Activated CD4-positive, alpha-beta T cell treated with anti-CD3 and anti-CD28 coated beads, Interleukin-2, amount 10 ng/mL, durations not matched to agents 7 days and 5 days (primary cell): ENCODE data around the gene PRKCZ. TPM values are rescaled to one million over a fixed set of nuclear protein-coding genes. Genes with fewer than 3 reads are reported as not detected.

Experiments used
- CTCF ChIA-PET: fragments of 350-600 bp; sonication (Branson Sonifier 250); formaldehyde crosslinking; loops from one replicate; lab custom pipeline; 2021; ENCODE audit warnings: antibody characterized with exemption; lab: Charles Lee
- POLR2A ChIA-PET: fragments of 350-600 bp; sonication (Branson Sonifier 250); formaldehyde crosslinking; loops from one replicate; lab custom pipeline; 2021; ENCODE audit warnings: antibody characterized with exemption; lab: Charles Lee
- DNase-seq: peaks from one replicate; pipeline ENCODE4 v3.0.0-alpha.2; 2020
- H3K27ac Mint-ChIP-seq: one replicate; pipeline ENCODE4 v1.8.0; 2021; ENCODE audit warnings: mild to moderate bottlenecking, moderate library complexity, mixed read lengths
- H3K27me3 Mint-ChIP-seq: one replicate; pipeline ENCODE4 v1.8.0; 2021; ENCODE audit warnings: mixed read lengths
- H3K36me3 Mint-ChIP-seq: one replicate; pipeline ENCODE4 v1.8.0; 2021; ENCODE audit warnings: low read depth, mixed read lengths
- H3K4me1 Mint-ChIP-seq: one replicate; pipeline ENCODE4 v1.8.0; 2021; ENCODE audit warnings: mixed read lengths
- H3K4me3 Mint-ChIP-seq: one replicate; pipeline ENCODE4 v1.8.0; 2021; ENCODE audit warnings: mild to moderate bottlenecking, moderate library complexity, mixed read lengths
- H3K9me3 Mint-ChIP-seq: one replicate; pipeline ENCODE4 v1.8.0; 2021; ENCODE audit warnings: mixed read lengths
- total RNA-seq, 2 experiments: library from RNA; stranded (reverse); gene quantifications; one replicate each; pipeline ENCODE4 v1.2.3, GENCODE V29; 2021

PRKCZ gene
- total RNA-seq, 2 experiments from 2014 or later, result 5.1 to 5.6 TPM

- ChIA-PET CTCF (no interaction called here), POLR2A (no interaction called here)
- H3K36me3 Mint-ChIP-seq, result no peaks in the 10 kb centered on the region
- peaks cover 8% of the 10 kb centered on the region for H3K9me3 Mint-ChIP-seq
- H3K4me3 Mint-ChIP-seq, result no peak overlapping the region
- no peak overlapping the region for H3K27ac Mint-ChIP-seq
- peaks cover 8% of the 10 kb centered on the region for H3K27me3 Mint-ChIP-seq
- H3K4me1 Mint-ChIP-seq, result peaks cover 6% of the 10 kb centered on the region
- no peak for DNase-seq
Measured at GRCh38 chr1:2215329-2215728, 165.1 kb downstream of the PRKCZ start.

GRCh38 chr1:2215909-2216766, 165.9 kb downstream of the PRKCZ start:
- H3K4me1 Mint-ChIP-seq, result peaks cover 6% of the 10 kb centered on the region
- CTCF ChIA-PET, result no interaction called here
- H3K36me3 Mint-ChIP-seq, result no peaks in the 10 kb centered on the region
- POLR2A ChIA-PET, result no interaction called here
- H3K27me3 Mint-ChIP-seq, result peaks cover 8% of the 10 kb centered on the region
- no peak overlapping the region for H3K4me3 Mint-ChIP-seq
- H3K9me3 Mint-ChIP-seq, result peaks cover 8% of the 10 kb centered on the region
- no peak overlapping the region for H3K27ac Mint-ChIP-seq
- DNase-seq, result no peak

GRCh38 chr1:2216767-2217058, 166.5 kb downstream of the PRKCZ start:
- DNase-seq, result no peak
- POLR2A ChIA-PET, result no interaction called here
- Mint-ChIP-seq H3K27me3 (peaks cover 8% of the 10 kb centered on the region), H3K4me3 (no peak overlapping the region), H3K27ac (no peak overlapping the region), H3K9me3 (peaks cover 8% of the 10 kb centered on the region), H3K4me1 (peaks cover 6% of the 10 kb centered on the region), H3K36me3 (no peaks in the 10 kb centered on the region)
- CTCF ChIA-PET, result no interaction called here

GRCh38 chr1:2221271-2221670, 171.1 kb downstream of the PRKCZ start:
- ChIA-PET POLR2A (interaction anchor here (0.5 kb wide), 1 partner anchor 169 kb away, joined by 8 read pairs; no protein-coding TSS in a partner anchor), CTCF (interaction anchor here (0.6 to 1.3 kb wide), 3 partner anchors 18 to 1534 kb away, joined by 3 read pairs; partner anchors contain the start of gene FAAP20)
- Mint-ChIP-seq H3K36me3 (no peaks in the 10 kb centered on the region), H3K4me3 (no peak overlapping the region), H3K27ac (no peak overlapping the region), H3K4me1 (peaks cover 2% of the 10 kb centered on the region), H3K9me3 (peaks cover 8% of the 10 kb centered on the region), H3K27me3 (peaks cover 10% of the 10 kb centered on the region)
- no peak for DNase-seq

GRCh38 chr1:2224170-2224584, 174.0 kb downstream of the PRKCZ start:
- no peak for DNase-seq
- peaks cover 1% of the 10 kb centered on the region for H3K9me3 Mint-ChIP-seq
- POLR2A ChIA-PET, result no interaction called here
- peaks cover 3% of the 10 kb centered on the region for H3K36me3 Mint-ChIP-seq
- H3K27ac Mint-ChIP-seq, result no peak overlapping the region
- no peak overlapping the region for H3K4me3 Mint-ChIP-seq
- H3K4me1 Mint-ChIP-seq, result peaks cover 3% of the 10 kb centered on the region
- H3K27me3 Mint-ChIP-seq, result peaks cover 3% of the 10 kb centered on the region
- CTCF ChIA-PET, result interaction anchor here (0.8 to 1.6 kb wide), 4 partner anchors 16 to 91 kb away, joined by 3 to 7 read pairs (median 3); no protein-coding TSS in a partner anchor

GRCh38 chr1:2224631-2225428, 174.6 kb downstream of the PRKCZ start:
- peak overlapping the region; percentile 32 for H3K27ac Mint-ChIP-seq
- peaks cover 3% of the 10 kb centered on the region for H3K27me3 Mint-ChIP-seq
- no peak overlapping the region for H3K4me3 Mint-ChIP-seq
- ChIA-PET CTCF (interaction anchor here (0.6 to 1.6 kb wide), 7 partner anchors 16 to 329 kb away, joined by 3 to 7 read pairs (median 3); no protein-coding TSS in a partner anchor), POLR2A (no interaction called here)
- H3K9me3 Mint-ChIP-seq, result no peaks in the 10 kb centered on the region
- H3K4me1 Mint-ChIP-seq, result peaks cover 3% of the 10 kb centered on the region
- peaks cover 10% of the 10 kb centered on the region for H3K36me3 Mint-ChIP-seq
- no peak for DNase-seq

GRCh38 chr1:2226525-2227345, 176.5 kb downstream of the PRKCZ start:
- H3K36me3 Mint-ChIP-seq, result peaks cover 23% of the 10 kb centered on the region
- peaks cover 12% of the 10 kb centered on the region for H3K4me1 Mint-ChIP-seq

GRCh38 chr1:2227346-2228156, 177.3 kb downstream of the PRKCZ start:
- ChIA-PET POLR2A (interaction anchor here (1.0 kb wide), 1 partner anchor 28 kb away, joined by 4 read pairs; no protein-coding TSS in a partner anchor), CTCF (interaction anchor here (0.6 to 0.7 kb wide), 2 partner anchors 15 to 21 kb away, joined by 4 read pairs; no protein-coding TSS in a partner anchor)

More at GRCh38 chr1:2226525-2227345, 176.5 kb downstream of the PRKCZ start:
- POLR2A ChIA-PET, result no interaction called here
- peak overlapping the region; percentile 51 for H3K4me3 Mint-ChIP-seq
- no peaks in the 10 kb centered on the region for H3K9me3 Mint-ChIP-seq
- H3K27me3 Mint-ChIP-seq, result peaks cover 3% of the 10 kb centered on the region
- DNase-seq, result no peak
- CTCF ChIA-PET, result no interaction called here
- H3K27ac Mint-ChIP-seq, result peak overlapping the region; percentile 77

GRCh38 chr1:2228157-2228594, 178.0 kb downstream of the PRKCZ start, which contains the start of gene SKI:
TSS of gene SKI (plus strand) at chr1:2228319. CDS start at chr1:2228767, 448 bp downstream.
- Mint-ChIP-seq H3K27ac (peak within 1 kb of the TSS; percentile 96), H3K4me1 (peaks cover 24% of the 10 kb centered on the region), H3K36me3 (peaks cover 28% of the 10 kb centered on the region), H3K9me3 (no peaks in the 10 kb centered on the region), H3K4me3 (peak within 1 kb of the TSS; percentile 90), H3K27me3 (peaks cover 3% of the 10 kb centered on the region)
- POLR2A ChIA-PET, result interaction anchor here (1.0 kb wide), 1 partner anchor 29 kb away, joined by 4 read pairs; no protein-coding TSS in a partner anchor
- DNase-seq, result no peak
- CTCF ChIA-PET, result interaction anchor here (0.7 to 2.3 kb wide), 4 partner anchors 16 to 83 kb away, joined by 3 to 6 read pairs (median 4); no protein-coding TSS in a partner anchor

More at GRCh38 chr1:2227346-2228156, 177.3 kb downstream of the PRKCZ start:
- DNase-seq, result peak; percentile 93
- Mint-ChIP-seq H3K4me3 (peak overlapping the region; percentile 74), H3K9me3 (no peaks in the 10 kb centered on the region), H3K36me3 (peaks cover 26% of the 10 kb centered on the region), H3K4me1 (peaks cover 18% of the 10 kb centered on the region), H3K27me3 (peaks cover 3% of the 10 kb centered on the region), H3K27ac (peak overlapping the region; percentile 80)

GRCh38 chr1:2228694-2229036, 178.5 kb downstream of the PRKCZ start:
- ChIA-PET CTCF (interaction anchor here (0.5 to 2.3 kb wide), 6 partner anchors 10 to 82 kb away, joined by 3 to 6 read pairs (median 3); no protein-coding TSS in a partner anchor), POLR2A (interaction anchor here (1.0 kb wide), 1 partner anchor 88 kb away, joined by 3 read pairs; no protein-coding TSS in a partner anchor)
- Mint-ChIP-seq H3K4me1 (peaks cover 29% of the 10 kb centered on the region), H3K4me3 (peak overlapping the region; percentile 90), H3K27ac (peak overlapping the region; percentile 96), H3K9me3 (no peaks in the 10 kb centered on the region), H3K36me3 (peaks cover 32% of the 10 kb centered on the region), H3K27me3 (peaks cover 3% of the 10 kb centered on the region)
- no peak for DNase-seq
